ENCODE measurements around the gene ALDH2. TPM values are rescaled to one million over a fixed set of nuclear protein-coding genes. Genes with fewer than 3 reads are reported as not detected.

The ALDH2 gene
- total and polyA plus RNA-seq, 8 donors, result 22.3 to 80.2 (median 40.6) TPM

DNA sequence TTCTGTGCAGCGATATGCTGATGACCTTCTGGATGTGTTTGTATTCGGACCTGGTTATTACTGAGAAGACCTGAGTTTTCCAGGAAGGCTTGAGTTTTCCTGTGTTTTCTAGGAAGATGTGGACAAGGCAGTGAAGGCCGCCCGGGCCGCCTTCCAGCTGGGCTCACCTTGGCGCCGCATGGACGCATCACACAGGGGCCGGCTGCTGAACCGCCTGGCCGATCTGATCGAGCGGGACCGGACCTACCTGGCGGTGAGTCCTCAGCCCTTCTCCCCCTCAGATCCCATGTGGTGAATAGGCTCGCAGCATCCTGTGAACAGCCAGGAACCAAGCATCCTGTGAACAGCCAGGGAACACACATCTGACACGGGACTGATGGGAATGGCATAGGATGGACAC lies 16.3 kb downstream of the ALDH2 start:
- ATAC-seq, result no peak
- peaks cover 0 to 37% (median 8%) of the 10 kb centered on the region in 3 donors for H3K36me3 ChIP-seq
- WGBS, 2 donors, result 93 to 95% methylated on average over 17 of the region's 17 CpGs
- no peak overlapping the region for H3K27ac ChIP-seq
- no peak overlapping the region for H3K4me3 ChIP-seq
- no peaks in the 10 kb centered on the region for H3K27me3 ChIP-seq
- peaks cover 7 to 39% (median 25%) of the 10 kb centered on the region in 3 donors for H3K4me1 ChIP-seq
- intact Hi-C loops (cut with DNase I), result no loop called here
- no peak for DNase-seq
- TF ChIP-seq, protein P1, sequence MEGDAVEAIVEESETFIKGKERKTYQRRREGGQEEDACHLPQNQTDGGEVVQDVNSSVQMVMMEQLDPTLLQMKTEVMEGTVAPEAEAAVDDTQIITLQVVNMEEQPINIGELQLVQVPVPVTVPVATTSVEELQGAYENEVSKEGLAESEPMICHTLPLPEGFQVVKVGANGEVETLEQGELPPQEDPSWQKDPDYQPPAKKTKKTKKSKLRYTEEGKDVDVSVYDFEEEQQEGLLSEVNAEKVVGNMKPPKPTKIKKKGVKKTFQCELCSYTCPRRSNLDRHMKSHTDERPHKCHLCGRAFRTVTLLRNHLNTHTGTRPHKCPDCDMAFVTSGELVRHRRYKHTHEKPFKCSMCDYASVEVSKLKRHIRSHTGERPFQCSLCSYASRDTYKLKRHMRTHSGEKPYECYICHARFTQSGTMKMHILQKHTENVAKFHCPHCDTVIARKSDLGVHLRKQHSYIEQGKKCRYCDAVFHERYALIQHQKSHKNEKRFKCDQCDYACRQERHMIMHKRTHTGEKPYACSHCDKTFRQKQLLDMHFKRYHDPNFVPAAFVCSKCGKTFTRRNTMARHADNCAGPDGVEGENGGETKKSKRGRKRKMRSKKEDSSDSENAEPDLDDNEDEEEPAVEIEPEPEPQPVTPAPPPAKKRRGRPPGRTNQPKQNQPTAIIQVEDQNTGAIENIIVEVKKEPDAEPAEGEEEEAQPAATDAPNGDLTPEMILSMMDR (IDR thresholded peaks at IDR 0.05), result no peak
- no peaks in the 10 kb centered on the region for H3K9me3 ChIP-seq
- no peak for FAIRE-seq

DNA sequence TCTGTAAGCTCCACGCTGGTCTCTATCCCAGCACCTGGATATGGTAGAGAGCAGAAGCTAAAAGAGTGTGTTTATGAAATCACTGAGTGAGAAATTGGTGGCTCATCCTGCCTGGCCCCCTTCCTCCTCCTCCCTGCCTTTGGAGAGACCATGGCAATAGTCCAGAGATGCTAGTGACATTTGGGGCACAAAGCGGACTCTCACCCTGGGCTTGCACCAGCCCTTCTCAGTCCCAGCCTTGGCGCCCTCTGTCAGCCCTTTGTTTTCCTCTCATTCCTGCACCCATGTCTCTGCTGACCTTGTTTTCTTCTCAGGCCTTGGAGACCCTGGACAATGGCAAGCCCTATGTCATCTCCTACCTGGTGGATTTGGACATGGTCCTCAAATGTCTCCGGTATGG lies 18.2 kb downstream of the ALDH2 start:
- WGBS, 2 donors, result 96 to 99% methylated on average over 4 of the region's 4 CpGs

GRCh38 chr12:111785651-111786050 lies 18.9 kb downstream of the ALDH2 start:
- Histone ChIP-seq H3K27ac (peak overlapping the region in 2 of 4 donors; percentile 37 to 70), H3K9me3 (no peaks in the 10 kb centered on the region), H3K4me3 (no peak overlapping the region), H3K27me3 (no peaks in the 10 kb centered on the region), H3K4me1 (peaks cover 0 to 23% (median 19%) of the 10 kb centered on the region in 3 donors), H3K36me3 (peaks cover 0 to 45% (median 18%) of the 10 kb centered on the region in 3 donors)
- DNase-seq (no peak), FAIRE-seq (no peak), ATAC-seq (peak in 2 of 4 donors; percentile 12 to 19)
- 57 to 58% methylated on average over 2 of the region's 2 CpGs for WGBS, 2 donors
- TF ChIP-seq, protein P1 (IDR thresholded peaks at IDR 0.05), result no peak
- intact Hi-C loops (cut with DNase I), result loop anchor here in 2 of 3 donors (5.0 kb wide), 1 partner anchor 33 kb away; no protein-coding TSS in a partner anchor

More for the DNA sequence above, 18.2 kb downstream of the ALDH2 start:
- H3K36me3 ChIP-seq, result peaks cover 0 to 38% (median 11%) of the 10 kb centered on the region in 3 donors
- H3K4me1 ChIP-seq, result peaks cover 0 to 30% (median 19%) of the 10 kb centered on the region in 3 donors
- H3K4me3 ChIP-seq, result no peak overlapping the region
- no peaks in the 10 kb centered on the region for H3K27me3 ChIP-seq
- FAIRE-seq, result no peak
- no peak for DNase-seq
- H3K9me3 ChIP-seq, result no peaks in the 10 kb centered on the region
- intact Hi-C loops (cut with DNase I), result loop anchor here in 2 of 3 donors (5.0 kb wide), 1 partner anchor 33 kb away; no protein-coding TSS in a partner anchor
- H3K27ac ChIP-seq, result peak overlapping the region in 2 of 4 donors; percentile 37 to 70
- ATAC-seq, result no peak
- TF ChIP-seq, protein P1 (IDR thresholded peaks at IDR 0.05), result no peak

- TF ChIP-seq, protein P1 (IDR thresholded peaks at IDR 0.05), result peak in 3 of 4 donors; percentile 51 to 54 (median 53)
- no peaks in the 10 kb centered on the region for H3K27me3 ChIP-seq
- intact Hi-C loops (cut with DNase I), result loop anchor here in 2 of 3 donors (5.0 kb wide), 1 partner anchor 36 kb away; no protein-coding TSS in a partner anchor
- H3K4me1 ChIP-seq, result peaks cover 0 to 19% (median 19%) of the 10 kb centered on the region in 3 donors
- peak overlapping the region in 2 of 4 donors; percentile 3 to 37 for H3K27ac ChIP-seq
- no peaks in the 10 kb centered on the region for H3K9me3 ChIP-seq
- 13 to 21% methylated on average over 8 of the region's 8 CpGs for whole genome bisulfite sequencing, 2 donors
- ATAC-seq (peak; percentile 87 to 92 (median 91)), FAIRE-seq (no peak), DNase-seq (peak; percentile 75 to 87 (median 80))
- no peak overlapping the region for H3K4me3 ChIP-seq
- peaks cover 0 to 49% (median 28%) of the 10 kb centered on the region in 3 donors for H3K36me3 ChIP-seq
These were observed 21.5 kb downstream of the ALDH2 start for GRCh38 chr12:111788178-111788654.

GRCh38 chr12:111789779-111790178 lies 23.0 kb downstream of the ALDH2 start:
- 75 to 77% methylated on average over 11 of the region's 11 CpGs for WGBS, 2 donors
- intact Hi-C loops (cut with DNase I), result loop anchor here in 2 of 3 donors (5.0 kb wide), 1 partner anchor 37 kb away; no protein-coding TSS in a partner anchor

More at GRCh38 chr12:111789779-111790178, 23.0 kb downstream of the ALDH2 start:
- DNase-seq (no peak), FAIRE-seq (no peak), ATAC-seq (no peak)
- Histone ChIP-seq H3K4me1 (peaks cover 0 to 19% (median 19%) of the 10 kb centered on the region in 3 donors), H3K36me3 (peaks cover 0 to 46% (median 21%) of the 10 kb centered on the region in 3 donors), H3K27ac (no peak overlapping the region), H3K9me3 (no peaks in the 10 kb centered on the region), H3K4me3 (no peak overlapping the region), H3K27me3 (no peaks in the 10 kb centered on the region)
- TF ChIP-seq, protein P1 (IDR thresholded peaks at IDR 0.05), result no peak

All from pancreas (tissue), 10 donors.